Measurements from ENCODE around the gene FGD5.

GRCh38 chr3:14863333-14864100 is 44.8 kb downstream of the FGD5 start:
- TF ChIP-seq GATA3 (IDR thresholded peaks at IDR 0.05; ENCODE audit: low read depth, low read length) = no peak
- TF ChIP-seq GATA2 (IDR thresholded peaks at IDR 0.05; ENCODE audit: low read depth, low read length) = no peak
